ENCODE measurements around the gene ZNF652. TPM values are rescaled to one million over a fixed set of nuclear protein-coding genes. Genes with fewer than 3 reads are reported as not detected.

ZNF652 gene
- polyA plus RNA-seq, 1 of the 3 experiments (the other 2 are of a cell fraction): 5.1 TPM

- Histone ChIP-seq H3F3A (replicated peaks; ENCODE audit: insufficient read depth) (no peaks in the 10 kb centered on the region), H3K27me3 (ENCODE audit: insufficient read depth) (no peaks in the 10 kb centered on the region), H3K27ac (ENCODE audit: low read depth in 2 of 2, low read length in 1 of 2) (no peak overlapping the region), H3K4me3 (ENCODE audit: low read depth in 2 of 2, low read length in 1 of 2) (no peak overlapping the region), H3K4me2 (no peak overlapping the region), H3K36me3 (replicated peaks in 1 of 2; ENCODE audit: control insufficient read depth in 1 of 2, insufficient read depth in 2 of 2, low read length in 1 of 2) (no peaks in the 10 kb centered on the region), H2AFZ (ENCODE audit: low read depth) (no peak overlapping the region), H3K9me3 (no peaks in the 10 kb centered on the region), H4K20me1 (ENCODE audit: insufficient read depth) (peaks cover 45% of the 10 kb centered on the region), H3K9me2 (no peaks in the 10 kb centered on the region), H3K4me1 (ENCODE audit: control insufficient read depth in 1 of 2, insufficient read depth in 2 of 2, low read depth in 1 of 2, low read length in 1 of 2) (no peaks in the 10 kb centered on the region), H3K9ac (no peak overlapping the region), H3K79me2 (ENCODE audit: insufficient read depth) (peaks cover 93% of the 10 kb centered on the region)
- 96% methylated on average over 2 of the region's 2 CpGs for WGBS (ENCODE audit: low lambda C conversion rate)
- ChIA-PET CTCF (interaction anchor here (0.8 kb wide), 1 partner anchor 447 kb away, joined by 3 read pairs; no protein-coding TSS in a partner anchor), POLR2A (no interaction called here)
- TF ChIP-seq, protein P1, sequence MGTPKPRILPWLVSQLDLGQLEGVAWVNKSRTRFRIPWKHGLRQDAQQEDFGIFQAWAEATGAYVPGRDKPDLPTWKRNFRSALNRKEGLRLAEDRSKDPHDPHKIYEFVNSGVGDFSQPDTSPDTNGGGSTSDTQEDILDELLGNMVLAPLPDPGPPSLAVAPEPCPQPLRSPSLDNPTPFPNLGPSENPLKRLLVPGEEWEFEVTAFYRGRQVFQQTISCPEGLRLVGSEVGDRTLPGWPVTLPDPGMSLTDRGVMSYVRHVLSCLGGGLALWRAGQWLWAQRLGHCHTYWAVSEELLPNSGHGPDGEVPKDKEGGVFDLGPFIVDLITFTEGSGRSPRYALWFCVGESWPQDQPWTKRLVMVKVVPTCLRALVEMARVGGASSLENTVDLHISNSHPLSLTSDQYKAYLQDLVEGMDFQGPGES (IDR thresholded peaks at IDR 0.05; ENCODE audit: low read depth, low read length): no peak
- TF ChIP-seq SMC3 (IDR thresholded peaks at IDR 0.05; ENCODE audit: low read depth, low read length): no peak
- no peak for DNase-seq
Observed at GRCh38 chr17:49325980-49326379, 36.1 kb downstream of the ZNF652 start.

GRCh38 chr17:49318435-49318965 is 43.5 kb downstream of the ZNF652 start:
- H3K27me3 ChIP-seq (ENCODE audit: insufficient read depth): no peaks in the 10 kb centered on the region
- no peaks in the 10 kb centered on the region for H3K9me2 ChIP-seq
- CTCF ChIA-PET: interaction anchor here (0.8 to 7.9 kb wide), 14 partner anchors 19 to 377 kb away, joined by 3 to 154 read pairs (median 4); no protein-coding TSS in a partner anchor
- DNase-seq: no peak
- H3K4me2 ChIP-seq: no peak overlapping the region
- no peak overlapping the region for H3K9ac ChIP-seq
- POLR2A ChIA-PET: no interaction called here
- H3K79me2 ChIP-seq (ENCODE audit: insufficient read depth): peaks cover 59% of the 10 kb centered on the region
- no peaks in the 10 kb centered on the region for H4K20me1 ChIP-seq (ENCODE audit: insufficient read depth)
- H3K9me3 ChIP-seq: no peaks in the 10 kb centered on the region
- peaks cover 10 to 16% of the 10 kb centered on the region in 2 experiments for H3K36me3 ChIP-seq (replicated peaks in 1 of 2; ENCODE audit: control insufficient read depth in 1 of 2, insufficient read depth in 2 of 2, low read length in 1 of 2)
- 87% methylated on average over 6 of the region's 6 CpGs for WGBS (ENCODE audit: low lambda C conversion rate)
- TF ChIP-seq POLR2AphosphoS5 (IDR thresholded peaks at IDR 0.05; ENCODE audit: low read depth, low read length): no peak
- TF ChIP-seq TAF1 (IDR thresholded peaks at IDR 0.05; ENCODE audit: borderline replicate concordance, low read depth, low read length): no peak
- no peak overlapping the region for H3K27ac ChIP-seq (ENCODE audit: low read depth in 2 of 2, low read length in 1 of 2)
- peaks cover 0 to 8% of the 10 kb centered on the region in 2 experiments for H3K4me1 ChIP-seq (ENCODE audit: control insufficient read depth in 1 of 2, insufficient read depth in 2 of 2, low read depth in 1 of 2, low read length in 1 of 2)
- peaks cover 14% of the 10 kb centered on the region for H3F3A ChIP-seq (replicated peaks; ENCODE audit: insufficient read depth)
- no peak overlapping the region for H2AFZ ChIP-seq (ENCODE audit: low read depth)
- no peak overlapping the region for H3K4me3 ChIP-seq (ENCODE audit: low read depth in 2 of 2, low read length in 1 of 2)

DNA sequence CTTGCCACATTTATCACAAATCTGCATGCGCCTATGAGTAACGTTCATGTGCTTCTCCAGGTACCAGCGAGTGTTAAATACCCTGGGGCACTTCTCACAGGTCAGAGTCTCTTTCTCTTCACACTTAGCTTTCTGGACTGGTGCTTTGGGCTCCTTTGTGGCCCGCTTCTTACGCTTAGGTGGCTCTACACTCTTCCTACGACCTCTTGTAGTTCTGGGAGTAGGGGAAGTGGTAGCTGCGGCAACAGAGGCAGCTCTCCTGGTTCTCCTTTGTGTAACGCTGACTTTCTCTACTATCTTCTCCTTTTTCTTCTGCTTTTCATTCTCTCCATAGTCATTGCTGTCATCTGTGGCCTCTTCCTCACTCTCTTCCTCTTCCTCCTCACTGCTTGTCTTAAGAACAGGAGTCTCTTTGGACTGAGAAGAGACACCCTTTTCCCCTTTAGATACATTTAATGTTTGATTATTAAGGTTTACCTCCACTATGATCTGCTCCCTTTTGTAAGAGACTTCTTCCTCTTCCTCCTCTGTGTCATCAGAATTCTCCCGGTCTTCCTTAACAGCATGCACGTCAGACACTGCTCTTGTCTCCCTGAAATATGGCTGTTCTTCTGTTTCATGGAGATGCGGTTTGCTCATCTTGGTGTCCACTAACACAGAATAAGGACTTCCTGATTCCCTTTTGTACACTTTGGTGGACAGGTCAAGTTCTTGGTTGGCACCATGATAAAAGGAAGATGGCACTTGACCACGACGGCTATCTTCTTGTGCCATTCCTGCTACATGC is 45.0 kb downstream of the ZNF652 start:
- H3K27ac ChIP-seq (ENCODE audit: low read depth in 2 of 2, low read length in 1 of 2): no peak overlapping the region
- H3K9ac ChIP-seq: no peak overlapping the region
- TF ChIP-seq MEF2A (IDR thresholded peaks at IDR 0.05; ENCODE audit: borderline replicate concordance, low read depth): no peak
- no peak for TF ChIP-seq POLR2AphosphoS5 (IDR thresholded peaks at IDR 0.05; ENCODE audit: low read depth, low read length)
- no peak for TF ChIP-seq ELF1 (IDR thresholded peaks at IDR 0.05)
- no peaks in the 10 kb centered on the region for H3K9me2 ChIP-seq
- H3K9me3 ChIP-seq: no peaks in the 10 kb centered on the region
- H3K4me1 ChIP-seq (ENCODE audit: control insufficient read depth in 1 of 2, insufficient read depth in 2 of 2, low read depth in 1 of 2, low read length in 1 of 2): peaks cover 0 to 8% of the 10 kb centered on the region in 2 experiments
- H3K4me2 ChIP-seq: no peak overlapping the region
- ChIA-PET CTCF (interaction anchor here (0.6 to 7.9 kb wide), 25 partner anchors 7 to 646 kb away, joined by 3 to 154 read pairs (median 8); partner anchors contain the start of gene ZNF652), POLR2A (interaction anchor here (0.6 kb wide), 1 partner anchor 79 kb away, joined by 5 read pairs; no protein-coding TSS in a partner anchor)
- H3K79me2 ChIP-seq (ENCODE audit: insufficient read depth): peaks cover 47% of the 10 kb centered on the region
- WGBS (ENCODE audit: low lambda C conversion rate): 94% methylated on average over 13 of the region's 13 CpGs
- H3K36me3 ChIP-seq (replicated peaks in 1 of 2; ENCODE audit: control insufficient read depth in 1 of 2, insufficient read depth in 2 of 2, low read length in 1 of 2): peaks cover 21% of the 10 kb centered on the region in 2 experiments
- no peak overlapping the region for H2AFZ ChIP-seq (ENCODE audit: low read depth)
- H3K27me3 ChIP-seq (ENCODE audit: insufficient read depth): no peaks in the 10 kb centered on the region
- no peak for DNase-seq
- no peaks in the 10 kb centered on the region for H4K20me1 ChIP-seq (ENCODE audit: insufficient read depth)
- no peak overlapping the region for H3K4me3 ChIP-seq (ENCODE audit: low read depth in 2 of 2, low read length in 1 of 2)
- peaks cover 14% of the 10 kb centered on the region for H3F3A ChIP-seq (replicated peaks; ENCODE audit: insufficient read depth)
